H1 (cell line): ENCODE results near the gene MAST2. TPM values are rescaled to one million over a fixed set of nuclear protein-coding genes. Genes with fewer than 3 reads are reported as not detected.

Source experiments
- BCL11A ChIP-seq, 2 experiments: IDR thresholded peaks; one replicate each; pipeline ENCODE4 v1.6.1; 2011; ENCODE audit warnings: low read depth in 2 of 2, low read length in 2 of 2, mild to moderate bottlenecking in 2 of 2
- CHD7 ChIP-seq: fragments of 300-600 bp; sonication (generic); IDR thresholded peaks from 2 replicates; pipeline ENCODE4 v1.7.1; 2012; ENCODE audit warnings: low read length, moderate library complexity, mild to moderate bottlenecking, inconsistent platforms; ENCODE audit not compliant: insufficient replicate concordance
- SP1 ChIP-seq: IDR thresholded peaks from 2 replicates; pipeline ENCODE4 v1.6.1; 2011; ENCODE audit warnings: low read depth, low read length
- SUZ12 ChIP-seq: fragments of 200-600 bp; sonication (generic); IDR thresholded peaks from 2 replicates; pipeline ENCODE4 v1.6.1; 2012; ENCODE audit warnings: mild to moderate bottlenecking, inconsistent platforms, low read length, moderate library complexity, mixed read lengths
- polyA plus RNA-seq, 7 experiments: library from polyadenylated mRNA; depleted of rRNA in 3 of 7; stranded (reverse) in 5 of 7; unstranded in 2 of 7; fragments of >200 nt in 5 of 7; fragments of 200-250 nt in 2 of 7; gene quantifications; 1 replicate in 5 of 7; 2 replicates in 1 of 7; 4 replicates in 1 of 7; pipeline versions ENCODE4 v1.2.1 to v1.2.3, GENCODE V29; 2011 to 2013; ENCODE audit warnings: missing spikeins in 2 of 7, mixed read lengths in 2 of 7
- total RNA-seq: library from RNA; stranded (reverse); fragmentation: NEBNext Ultra II Directional; extraction: Animal tissue kit (Norgen Biotek cat#: 25700); gene quantifications from 2 replicates; pipeline ENCODE4 v1.2.1, GENCODE V29; 2021

The MAST2 gene
- total and polyA plus RNA-seq, 2 of the 8 experiments (the other 6 are each of a cell fraction or from before 2014, with no cell fraction given): 20.5 to 35.4 TPM

GRCh38 chr1:46039571-46040052, 236.2 kb downstream of the MAST2 start (continued):
- no peak for TF ChIP-seq CHD7
- TF ChIP-seq BCL11A (IDR thresholded peaks at IDR 0.05; ENCODE audit: low read depth in 2 of 2, low read length in 2 of 2): no peak
- TF ChIP-seq SP1: no peak
- no peak for TF ChIP-seq SUZ12
